Measurements from ENCODE around the gene NEK6.

The NEK6 gene

DNA sequence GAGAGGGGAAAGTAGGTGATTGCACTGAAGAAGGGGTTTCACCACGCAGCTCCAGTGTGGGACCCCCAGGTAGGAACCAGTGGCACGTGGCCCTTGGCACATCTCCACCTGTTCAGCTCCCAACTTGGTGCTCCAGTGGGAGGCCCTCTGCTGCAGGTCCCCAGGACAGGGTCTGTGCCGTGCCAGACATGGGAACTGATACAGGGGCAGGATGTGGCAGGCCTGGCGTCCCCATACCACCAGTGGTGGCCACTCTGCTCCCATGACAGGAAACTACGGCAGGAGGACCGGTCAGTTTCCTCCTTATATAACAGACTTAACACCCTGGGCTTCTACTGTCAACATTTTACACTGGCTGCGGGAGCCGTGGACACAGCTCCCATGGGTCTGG lies 90.2 kb downstream of the NEK6 start:
- Histone ChIP-seq H3K27ac (ENCODE audit: low read depth, low read length) (no peak overlapping the region), H4K20me1 (ENCODE audit: control insufficient read depth, insufficient read depth, low read depth, low read length) (no peaks in the 10 kb centered on the region), H3F3A (ENCODE audit: control insufficient read depth, insufficient read depth) (no peaks in the 10 kb centered on the region), H3K4me1 (ENCODE audit: control insufficient read depth, low read length) (no peaks in the 10 kb centered on the region), H3K79me2 (ENCODE audit: control insufficient read depth, low read length) (no peaks in the 10 kb centered on the region), H3K36me3 (ENCODE audit: control insufficient read depth, low read length) (peaks cover 24% of the 10 kb centered on the region), H3K4me3 (ENCODE audit: low read length) (no peak overlapping the region), H3K4me2 (ENCODE audit: low read length) (no peak overlapping the region), H3K9me3 (ENCODE audit: control insufficient read depth, insufficient read depth, low read length) (no peaks in the 10 kb centered on the region), H3K27me3 (ENCODE audit: control insufficient read depth, low read length) (no peaks in the 10 kb centered on the region), H3K9me2 (replicated peaks; ENCODE audit: control insufficient read depth, low read length) (no peaks in the 10 kb centered on the region)
- TF ChIP-seq, protein P1, sequence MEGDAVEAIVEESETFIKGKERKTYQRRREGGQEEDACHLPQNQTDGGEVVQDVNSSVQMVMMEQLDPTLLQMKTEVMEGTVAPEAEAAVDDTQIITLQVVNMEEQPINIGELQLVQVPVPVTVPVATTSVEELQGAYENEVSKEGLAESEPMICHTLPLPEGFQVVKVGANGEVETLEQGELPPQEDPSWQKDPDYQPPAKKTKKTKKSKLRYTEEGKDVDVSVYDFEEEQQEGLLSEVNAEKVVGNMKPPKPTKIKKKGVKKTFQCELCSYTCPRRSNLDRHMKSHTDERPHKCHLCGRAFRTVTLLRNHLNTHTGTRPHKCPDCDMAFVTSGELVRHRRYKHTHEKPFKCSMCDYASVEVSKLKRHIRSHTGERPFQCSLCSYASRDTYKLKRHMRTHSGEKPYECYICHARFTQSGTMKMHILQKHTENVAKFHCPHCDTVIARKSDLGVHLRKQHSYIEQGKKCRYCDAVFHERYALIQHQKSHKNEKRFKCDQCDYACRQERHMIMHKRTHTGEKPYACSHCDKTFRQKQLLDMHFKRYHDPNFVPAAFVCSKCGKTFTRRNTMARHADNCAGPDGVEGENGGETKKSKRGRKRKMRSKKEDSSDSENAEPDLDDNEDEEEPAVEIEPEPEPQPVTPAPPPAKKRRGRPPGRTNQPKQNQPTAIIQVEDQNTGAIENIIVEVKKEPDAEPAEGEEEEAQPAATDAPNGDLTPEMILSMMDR (IDR thresholded peaks at IDR 0.05; ENCODE audit: low read depth, low read length, poor library complexity, severe bottlenecking): no peak

DNA sequence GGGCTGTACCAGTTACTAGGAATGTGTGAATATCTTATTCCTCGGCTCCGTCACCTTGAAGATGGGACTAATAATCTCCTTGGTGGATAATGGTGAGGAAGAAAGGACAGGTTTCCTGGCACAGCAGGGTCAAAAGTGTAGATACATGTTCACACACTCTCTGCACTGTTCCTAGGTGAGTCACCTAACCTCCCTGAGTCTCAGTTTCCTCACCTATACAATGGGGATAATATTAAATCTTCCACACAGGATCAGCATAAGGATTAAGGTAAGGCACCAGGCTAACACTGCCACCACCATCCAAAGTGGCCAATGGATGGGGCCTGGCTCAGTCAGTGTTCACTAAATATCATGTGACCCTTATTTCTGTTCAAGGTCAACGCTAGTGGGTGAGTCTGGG lies 90.6 kb downstream of the NEK6 start:
- H3K4me1 ChIP-seq (ENCODE audit: control insufficient read depth, low read length): no peaks in the 10 kb centered on the region
- TF ChIP-seq, protein P1 (IDR thresholded peaks at IDR 0.05; ENCODE audit: low read depth, low read length, poor library complexity, severe bottlenecking): no peak
- no peak for TF ChIP-seq EZH2phosphoT487 (IDR thresholded peaks at IDR 0.05; ENCODE audit: borderline replicate concordance, low read length)
- no peaks in the 10 kb centered on the region for H3K9me2 ChIP-seq (replicated peaks; ENCODE audit: control insufficient read depth, low read length)
- no peaks in the 10 kb centered on the region for H3F3A ChIP-seq (ENCODE audit: control insufficient read depth, insufficient read depth)
- H3K79me2 ChIP-seq (ENCODE audit: control insufficient read depth, low read length): no peaks in the 10 kb centered on the region
- no peak overlapping the region for H3K4me2 ChIP-seq (ENCODE audit: low read length)
- no peaks in the 10 kb centered on the region for H4K20me1 ChIP-seq (ENCODE audit: control insufficient read depth, insufficient read depth, low read depth, low read length)
- no peaks in the 10 kb centered on the region for H3K9me3 ChIP-seq (ENCODE audit: control insufficient read depth, insufficient read depth, low read length)
- H3K36me3 ChIP-seq (ENCODE audit: control insufficient read depth, low read length): peaks cover 28% of the 10 kb centered on the region
- H3K27ac ChIP-seq (ENCODE audit: low read depth, low read length): no peak overlapping the region
- H3K4me3 ChIP-seq (ENCODE audit: low read length): no peak overlapping the region
- H3K27me3 ChIP-seq (ENCODE audit: control insufficient read depth, low read length): no peaks in the 10 kb centered on the region

DNA sequence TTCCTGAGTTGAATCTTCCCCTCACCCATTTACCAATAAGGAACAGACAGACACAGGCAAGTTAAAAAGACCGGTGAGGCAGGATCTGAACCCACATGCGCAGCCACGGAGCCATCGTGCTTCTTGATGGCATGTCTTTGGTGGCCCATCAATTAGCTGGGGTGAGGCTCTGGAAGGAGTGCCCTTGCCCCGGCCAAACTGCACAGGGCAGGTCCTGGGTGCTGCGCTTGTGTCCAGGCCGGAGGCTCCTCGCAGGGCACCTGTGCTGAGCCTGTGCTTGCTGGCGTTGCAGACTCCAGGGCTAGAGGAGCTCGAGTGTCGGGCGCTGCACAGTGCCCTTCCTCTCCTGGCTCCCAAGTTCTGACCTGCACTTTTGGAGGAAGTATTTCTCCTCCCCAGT lies 91.1 kb downstream of the NEK6 start:
- Histone ChIP-seq H3K36me3 (ENCODE audit: control insufficient read depth, low read length) (peaks cover 33% of the 10 kb centered on the region), H4K20me1 (ENCODE audit: control insufficient read depth, insufficient read depth, low read depth, low read length) (no peaks in the 10 kb centered on the region), H3K27me3 (ENCODE audit: control insufficient read depth, low read length) (no peaks in the 10 kb centered on the region), H3K9me2 (replicated peaks; ENCODE audit: control insufficient read depth, low read length) (no peaks in the 10 kb centered on the region), H3K27ac (ENCODE audit: low read depth, low read length) (no peak overlapping the region), H3K79me2 (ENCODE audit: control insufficient read depth, low read length) (no peaks in the 10 kb centered on the region), H3K4me2 (ENCODE audit: low read length) (no peak overlapping the region), H3K4me3 (ENCODE audit: low read length) (no peak overlapping the region), H3K4me1 (ENCODE audit: control insufficient read depth, low read length) (no peaks in the 10 kb centered on the region), H3K9me3 (ENCODE audit: control insufficient read depth, insufficient read depth, low read length) (no peaks in the 10 kb centered on the region), H3F3A (ENCODE audit: control insufficient read depth, insufficient read depth) (no peaks in the 10 kb centered on the region)
- TF ChIP-seq, protein P1 (IDR thresholded peaks at IDR 0.05; ENCODE audit: low read depth, low read length, poor library complexity, severe bottlenecking): no peak
- TF ChIP-seq EZH2phosphoT487 (IDR thresholded peaks at IDR 0.05; ENCODE audit: borderline replicate concordance, low read length): no peak

DNA sequence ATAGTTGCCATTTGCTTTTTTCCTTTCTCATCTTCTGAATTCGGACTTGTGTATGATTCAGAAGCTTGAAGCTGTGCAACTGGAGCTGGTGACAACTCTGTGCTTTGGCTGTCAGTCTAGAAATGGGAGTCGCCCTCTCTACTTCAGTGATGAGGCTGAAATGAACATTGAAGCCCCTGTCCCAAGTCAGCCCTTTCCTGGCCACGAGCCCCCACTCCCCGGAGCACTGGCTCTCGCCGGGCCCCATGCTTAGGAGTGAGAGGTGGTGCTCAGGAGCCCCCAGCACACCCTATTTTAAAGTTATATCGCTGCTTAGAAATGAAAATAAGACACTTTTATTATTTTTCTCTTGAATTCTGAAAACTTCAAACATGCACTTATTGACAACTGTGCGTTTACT lies 91.5 kb downstream of the NEK6 start:
- Histone ChIP-seq H3K36me3 (ENCODE audit: control insufficient read depth, low read length) (peaks cover 37% of the 10 kb centered on the region), H4K20me1 (ENCODE audit: control insufficient read depth, insufficient read depth, low read depth, low read length) (no peaks in the 10 kb centered on the region), H3K27me3 (ENCODE audit: control insufficient read depth, low read length) (no peaks in the 10 kb centered on the region), H3K9me3 (ENCODE audit: control insufficient read depth, insufficient read depth, low read length) (no peaks in the 10 kb centered on the region), H3F3A (ENCODE audit: control insufficient read depth, insufficient read depth) (no peaks in the 10 kb centered on the region), H3K4me1 (ENCODE audit: control insufficient read depth, low read length) (no peaks in the 10 kb centered on the region), H3K4me3 (ENCODE audit: low read length) (no peak overlapping the region), H3K4me2 (ENCODE audit: low read length) (no peak overlapping the region), H3K9me2 (replicated peaks; ENCODE audit: control insufficient read depth, low read length) (no peaks in the 10 kb centered on the region), H3K79me2 (ENCODE audit: control insufficient read depth, low read length) (no peaks in the 10 kb centered on the region), H3K27ac (ENCODE audit: low read depth, low read length) (no peak overlapping the region)
- no peak for TF ChIP-seq EZH2phosphoT487 (IDR thresholded peaks at IDR 0.05; ENCODE audit: borderline replicate concordance, low read length)
- TF ChIP-seq, protein P1 (IDR thresholded peaks at IDR 0.05; ENCODE audit: low read depth, low read length, poor library complexity, severe bottlenecking): no peak
